ENCODE results near the gene MIER1.

DNA sequence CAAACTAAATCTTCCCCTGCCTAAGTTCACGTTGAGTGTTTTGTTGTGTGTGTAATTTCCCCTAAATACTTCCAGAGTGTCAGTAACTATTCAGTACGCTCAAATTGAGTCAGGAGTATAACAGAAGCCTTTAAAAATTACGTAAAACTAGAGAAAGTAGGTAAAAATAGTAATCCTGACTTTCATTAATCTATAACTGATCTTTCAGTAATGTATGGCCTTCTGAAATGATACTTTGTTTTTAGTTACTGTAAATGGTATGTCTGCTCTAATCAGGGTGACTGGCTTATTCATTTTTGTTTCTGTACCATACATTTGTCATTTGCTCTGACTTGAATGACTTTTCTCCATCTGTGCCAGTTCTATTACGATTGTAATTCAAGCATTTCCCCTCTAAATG lies 29.4 kb downstream of the MIER1 start:
- TF ChIP-seq, protein P1, sequence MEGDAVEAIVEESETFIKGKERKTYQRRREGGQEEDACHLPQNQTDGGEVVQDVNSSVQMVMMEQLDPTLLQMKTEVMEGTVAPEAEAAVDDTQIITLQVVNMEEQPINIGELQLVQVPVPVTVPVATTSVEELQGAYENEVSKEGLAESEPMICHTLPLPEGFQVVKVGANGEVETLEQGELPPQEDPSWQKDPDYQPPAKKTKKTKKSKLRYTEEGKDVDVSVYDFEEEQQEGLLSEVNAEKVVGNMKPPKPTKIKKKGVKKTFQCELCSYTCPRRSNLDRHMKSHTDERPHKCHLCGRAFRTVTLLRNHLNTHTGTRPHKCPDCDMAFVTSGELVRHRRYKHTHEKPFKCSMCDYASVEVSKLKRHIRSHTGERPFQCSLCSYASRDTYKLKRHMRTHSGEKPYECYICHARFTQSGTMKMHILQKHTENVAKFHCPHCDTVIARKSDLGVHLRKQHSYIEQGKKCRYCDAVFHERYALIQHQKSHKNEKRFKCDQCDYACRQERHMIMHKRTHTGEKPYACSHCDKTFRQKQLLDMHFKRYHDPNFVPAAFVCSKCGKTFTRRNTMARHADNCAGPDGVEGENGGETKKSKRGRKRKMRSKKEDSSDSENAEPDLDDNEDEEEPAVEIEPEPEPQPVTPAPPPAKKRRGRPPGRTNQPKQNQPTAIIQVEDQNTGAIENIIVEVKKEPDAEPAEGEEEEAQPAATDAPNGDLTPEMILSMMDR (conservative IDR thresholded peaks at IDR 0.05 in 1 of 2, IDR thresholded peaks at IDR 0.05 in 1 of 2; ENCODE audit: extremely low read depth in 1 of 2, insufficient read depth in 1 of 2, low read depth in 1 of 2, low read length in 2 of 2) = no peak
- TF ChIP-seq EZH2 (IDR thresholded peaks at IDR 0.05; ENCODE audit: borderline replicate concordance, low read length) = no peak
